Nephron progenitor cell (in vitro differentiated cells): ENCODE results near the gene MYO1H.

Source experiments
- DNase-seq: peaks from one replicate; pipeline ENCODE4 v3.0.0; 2021
- H3K27ac Mint-ChIP-seq: 2 replicates; pipeline ENCODE4 v1.8.0; 2021; ENCODE audit warnings: mild to moderate bottlenecking, moderate library complexity, mixed read lengths
- H3K27me3 Mint-ChIP-seq: 2 replicates; pipeline ENCODE4 v1.8.0; 2021; ENCODE audit warnings: mild to moderate bottlenecking, low read depth, mixed read lengths; ENCODE audit not compliant: poor library complexity
- H3K36me3 Mint-ChIP-seq: 2 replicates; pipeline ENCODE4 v1.8.0; 2021; ENCODE audit warnings: low read depth, mixed read lengths
- H3K4me1 Mint-ChIP-seq: 2 replicates; pipeline ENCODE4 v1.8.0; 2021; ENCODE audit warnings: mixed read lengths
- H3K4me3 Mint-ChIP-seq: 2 replicates; pipeline ENCODE4 v1.8.0; 2021; ENCODE audit warnings: mild to moderate bottlenecking, moderate library complexity, mixed read lengths
- H3K9me3 Mint-ChIP-seq: 2 replicates; pipeline ENCODE4 v1.8.0; 2021; ENCODE audit warnings: mild to moderate bottlenecking, moderate library complexity, mixed read lengths
- TF ChIP-seq, protein P1 (sequence below): fragments of 200-600 bp; sonication (generic); IDR thresholded peaks from 2 replicates; pipeline ENCODE4 v1.5.0; 2021; ENCODE audit warnings: antibody characterized with exemption

MYO1H gene

DNA sequence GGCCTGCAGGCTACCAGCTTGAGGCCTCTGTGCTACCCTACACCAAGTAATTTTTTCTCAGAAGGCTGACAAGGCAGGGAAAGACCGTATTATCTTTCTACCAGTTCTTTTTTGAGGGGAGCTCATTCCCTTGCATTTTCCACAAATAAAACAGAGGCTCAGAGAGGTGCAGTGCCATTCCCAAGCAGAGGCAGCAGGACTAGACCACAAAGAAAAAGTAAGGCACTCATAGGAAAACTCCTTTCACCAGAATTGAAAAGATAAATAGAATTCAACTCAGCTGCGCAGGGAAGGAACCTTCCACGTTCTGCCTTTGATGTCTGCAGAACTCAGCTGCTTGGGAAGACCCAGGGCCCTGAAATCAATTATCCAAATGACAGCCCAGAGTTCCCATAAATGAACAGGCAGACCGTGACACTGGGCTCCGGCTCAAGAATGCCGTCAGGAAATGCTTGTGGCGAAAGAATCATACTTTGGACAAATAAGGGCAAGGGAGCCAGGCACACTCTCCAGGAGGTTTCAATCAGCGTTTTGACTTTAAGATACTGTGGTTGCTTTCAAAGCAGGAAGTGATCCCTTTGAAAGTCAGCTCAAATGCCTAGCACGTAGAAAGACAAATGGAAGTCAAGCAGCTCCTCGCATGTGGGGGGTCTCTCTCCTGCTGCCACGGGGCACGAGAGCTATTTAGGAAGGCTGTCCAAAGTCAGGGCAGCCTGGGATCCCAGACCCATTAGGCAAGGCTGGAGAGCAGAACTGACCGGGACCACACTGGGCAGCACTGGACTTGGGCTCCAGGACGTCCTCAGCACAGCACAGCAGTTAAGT, 115.4 kb downstream of the MYO1H start:
- no peaks in the 10 kb centered on the region for H3K9me3 Mint-ChIP-seq
- H3K4me1 Mint-ChIP-seq = peaks cover 83% of the 10 kb centered on the region
- H3K4me3 Mint-ChIP-seq = peak overlapping the region; percentile 77
- H3K27ac Mint-ChIP-seq = peak overlapping the region; percentile 96
- peaks cover 22% of the 10 kb centered on the region for H3K36me3 Mint-ChIP-seq
- DNase-seq = peak; percentile 56
- no peaks in the 10 kb centered on the region for H3K27me3 Mint-ChIP-seq
- TF ChIP-seq, protein P1, sequence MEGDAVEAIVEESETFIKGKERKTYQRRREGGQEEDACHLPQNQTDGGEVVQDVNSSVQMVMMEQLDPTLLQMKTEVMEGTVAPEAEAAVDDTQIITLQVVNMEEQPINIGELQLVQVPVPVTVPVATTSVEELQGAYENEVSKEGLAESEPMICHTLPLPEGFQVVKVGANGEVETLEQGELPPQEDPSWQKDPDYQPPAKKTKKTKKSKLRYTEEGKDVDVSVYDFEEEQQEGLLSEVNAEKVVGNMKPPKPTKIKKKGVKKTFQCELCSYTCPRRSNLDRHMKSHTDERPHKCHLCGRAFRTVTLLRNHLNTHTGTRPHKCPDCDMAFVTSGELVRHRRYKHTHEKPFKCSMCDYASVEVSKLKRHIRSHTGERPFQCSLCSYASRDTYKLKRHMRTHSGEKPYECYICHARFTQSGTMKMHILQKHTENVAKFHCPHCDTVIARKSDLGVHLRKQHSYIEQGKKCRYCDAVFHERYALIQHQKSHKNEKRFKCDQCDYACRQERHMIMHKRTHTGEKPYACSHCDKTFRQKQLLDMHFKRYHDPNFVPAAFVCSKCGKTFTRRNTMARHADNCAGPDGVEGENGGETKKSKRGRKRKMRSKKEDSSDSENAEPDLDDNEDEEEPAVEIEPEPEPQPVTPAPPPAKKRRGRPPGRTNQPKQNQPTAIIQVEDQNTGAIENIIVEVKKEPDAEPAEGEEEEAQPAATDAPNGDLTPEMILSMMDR = no peak

- TF ChIP-seq, protein P1 = no peak
- no peak for DNase-seq
- no peaks in the 10 kb centered on the region for H3K27me3 Mint-ChIP-seq
- H3K27ac Mint-ChIP-seq = peak overlapping the region; percentile 96
- peak overlapping the region; percentile 77 for H3K4me3 Mint-ChIP-seq
- no peaks in the 10 kb centered on the region for H3K9me3 Mint-ChIP-seq
- H3K36me3 Mint-ChIP-seq = peaks cover 27% of the 10 kb centered on the region
- peaks cover 77% of the 10 kb centered on the region for H3K4me1 Mint-ChIP-seq
Measured at GRCh38 chr12:109463756-109464155, 116.1 kb downstream of the MYO1H start.

- H3K27ac Mint-ChIP-seq = peak overlapping the region; percentile 61
Measured at GRCh38 chr12:109464642-109465351, 117.1 kb downstream of the MYO1H start.

DNA sequence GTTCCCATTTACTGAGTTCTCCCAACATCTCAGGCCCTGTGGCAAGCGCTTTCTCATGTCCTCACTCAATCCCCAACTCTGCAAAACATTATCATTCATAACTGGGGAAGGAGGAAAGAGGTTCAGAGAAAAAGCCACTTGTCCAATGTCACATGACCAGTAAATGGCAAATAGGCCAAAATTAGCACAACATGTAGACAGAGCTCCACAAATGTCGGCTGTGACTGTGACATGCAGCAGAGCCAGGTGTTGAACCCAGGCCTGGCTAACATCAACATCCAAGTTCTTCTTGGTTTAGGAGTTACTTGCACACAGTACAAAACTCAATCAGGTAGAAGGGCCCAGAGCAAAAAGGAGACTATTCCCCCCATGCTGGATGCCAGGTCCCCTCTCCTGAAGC, 118.6 kb downstream of the MYO1H start:
- H3K27ac Mint-ChIP-seq = no peak overlapping the region
- H3K36me3 Mint-ChIP-seq = peaks cover 29% of the 10 kb centered on the region
- peaks cover 59% of the 10 kb centered on the region for H3K4me1 Mint-ChIP-seq
- TF ChIP-seq, protein P1 = no peak
- H3K9me3 Mint-ChIP-seq = no peaks in the 10 kb centered on the region
- DNase-seq = no peak
- H3K27me3 Mint-ChIP-seq = no peaks in the 10 kb centered on the region
- no peak overlapping the region for H3K4me3 Mint-ChIP-seq

More at GRCh38 chr12:109464642-109465351, 117.1 kb downstream of the MYO1H start:
- no peaks in the 10 kb centered on the region for H3K27me3 Mint-ChIP-seq
- TF ChIP-seq, protein P1 = no peak
- no peak for DNase-seq
- peaks cover 70% of the 10 kb centered on the region for H3K4me1 Mint-ChIP-seq
- H3K36me3 Mint-ChIP-seq = peaks cover 28% of the 10 kb centered on the region
- H3K4me3 Mint-ChIP-seq = no peak overlapping the region
- H3K9me3 Mint-ChIP-seq = no peaks in the 10 kb centered on the region

- TF ChIP-seq, protein P1 = no peak
- no peaks in the 10 kb centered on the region for H3K9me3 Mint-ChIP-seq
- H3K27ac Mint-ChIP-seq = no peak overlapping the region
- H3K27me3 Mint-ChIP-seq = no peaks in the 10 kb centered on the region
- H3K4me1 Mint-ChIP-seq = peaks cover 54% of the 10 kb centered on the region
- no peak for DNase-seq
- no peak overlapping the region for H3K4me3 Mint-ChIP-seq
- H3K36me3 Mint-ChIP-seq = peaks cover 29% of the 10 kb centered on the region
Measured at GRCh38 chr12:109466821-109467220, 119.1 kb downstream of the MYO1H start.
